ENCODE measurements around the gene RESF1.

GRCh38 chr12:31974673-31975072 lies 15.5 kb downstream of the RESF1 start:
- TF ChIP-seq POLR2A (IDR thresholded peaks at IDR 0.05) (no peak), CTCF (IDR thresholded peaks at IDR 0.05) (no peak), POLR2AphosphoS5 (IDR thresholded peaks at IDR 0.05) (no peak)
